ENCODE measurements around the gene CKAP2.
"Not testable (repeated sequence)": the region's sequence is repeated elsewhere in the genome, so short reads cannot be mapped to it uniquely, and the experiment has no call there.

Gene CKAP2, protein sequence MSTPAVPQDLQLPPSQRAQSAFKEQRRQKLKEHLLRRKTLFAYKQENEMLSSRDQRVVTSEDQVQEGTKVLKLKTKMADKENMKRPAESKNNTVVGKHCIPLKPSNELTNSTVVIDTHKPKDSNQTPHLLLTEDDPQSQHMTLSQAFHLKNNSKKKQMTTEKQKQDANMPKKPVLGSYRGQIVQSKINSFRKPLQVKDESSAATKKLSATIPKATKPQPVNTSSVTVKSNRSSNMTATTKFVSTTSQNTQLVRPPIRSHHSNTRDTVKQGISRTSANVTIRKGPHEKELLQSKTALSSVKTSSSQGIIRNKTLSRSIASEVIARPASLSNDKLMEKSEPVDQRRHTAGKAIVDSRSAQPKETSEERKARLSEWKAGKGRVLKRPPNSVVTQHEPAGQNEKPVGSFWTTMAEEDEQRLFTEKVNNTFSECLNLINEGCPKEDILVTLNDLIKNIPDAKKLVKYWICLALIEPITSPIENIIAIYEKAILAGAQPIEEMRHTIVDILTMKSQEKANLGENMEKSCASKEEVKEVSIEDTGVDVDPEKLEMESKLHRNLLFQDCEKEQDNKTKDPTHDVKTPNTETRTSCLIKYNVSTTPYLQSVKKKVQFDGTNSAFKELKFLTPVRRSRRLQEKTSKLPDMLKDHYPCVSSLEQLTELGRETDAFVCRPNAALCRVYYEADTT

DNA sequence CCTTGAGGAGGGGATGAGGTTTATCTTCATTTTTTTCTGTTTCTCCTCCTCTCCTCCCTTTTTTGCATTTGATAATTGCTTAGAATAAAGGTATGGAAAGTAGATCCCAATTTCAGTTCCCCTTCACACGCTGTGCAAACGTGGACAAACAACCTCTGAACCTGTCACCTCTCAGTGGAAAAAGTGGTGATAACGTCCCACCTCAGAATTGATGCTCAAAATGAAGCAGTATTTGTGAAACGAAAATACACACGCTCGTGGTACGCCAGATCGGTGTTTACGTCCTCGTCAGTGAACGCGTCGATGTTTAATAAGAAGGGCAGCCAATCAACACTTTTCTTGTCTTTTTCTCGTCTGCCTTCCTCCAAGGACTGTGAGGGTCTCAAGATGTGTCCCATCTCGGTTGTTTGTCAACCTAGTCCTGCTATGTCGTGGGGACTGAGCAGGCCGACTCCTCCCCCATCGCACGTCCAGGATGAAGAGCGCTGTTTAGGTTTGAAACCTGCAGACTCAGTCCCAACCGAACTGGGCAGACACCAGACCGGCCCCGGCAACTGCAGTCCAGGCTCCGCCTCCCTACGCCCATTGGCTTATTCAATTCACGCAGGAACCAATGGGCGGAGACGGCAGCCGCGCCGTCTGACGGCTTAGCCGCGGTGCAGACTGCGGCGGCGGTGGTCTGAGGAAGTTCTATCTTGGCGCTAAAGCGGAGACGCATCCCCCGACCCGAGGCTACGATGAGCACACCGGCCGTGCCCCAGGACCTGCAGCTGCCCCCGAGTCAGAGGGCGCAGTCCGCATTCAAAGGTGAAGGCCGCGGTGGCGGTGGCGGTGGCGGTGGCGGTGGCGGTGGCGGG lies at the start of gene CKAP2:
Gene CKAP2, plus strand, starts transcription at position 659 of the 857 bp plus-strand sequence. Its CDS starts 79 bp downstream, at position 738.
- peak within 1 kb of the TSS; percentile 99 for H3K27ac Mint-ChIP-seq
- H3K36me3 Mint-ChIP-seq (ENCODE audit: low read depth) = peaks cover 28% of the 10 kb centered on the region
- intact Hi-C loops (cut with micrococcal nuclease) = loop anchor here (1.0 to 5.0 kb wide), 3 partner anchors 108 to 443 kb away; partner anchors contain the start of genes ALG11, ATP7B and SUGT1
- peak within 1 kb of the TSS; percentile 95 for H3K4me3 Mint-ChIP-seq
- no peaks in the 10 kb centered on the region for H3K27me3 Mint-ChIP-seq
- H3K9me3 Mint-ChIP-seq = no peaks in the 10 kb centered on the region
- H3K4me1 Mint-ChIP-seq (ENCODE audit: low read depth) = peaks cover 17% of the 10 kb centered on the region

- H3K9me3 Mint-ChIP-seq = no peaks in the 10 kb centered on the region
- peaks cover 22% of the 10 kb centered on the region for H3K36me3 Mint-ChIP-seq (ENCODE audit: low read depth)
- no peak within 1 kb of the TSS for H3K27ac Mint-ChIP-seq
- intact Hi-C loops (cut with micrococcal nuclease) = no loop called here
- peaks cover 33% of the 10 kb centered on the region for H3K27me3 Mint-ChIP-seq
- peaks cover 20% of the 10 kb centered on the region for H3K4me1 Mint-ChIP-seq (ENCODE audit: low read depth)
- peak within 1 kb of the TSS; percentile 57 for H3K4me3 Mint-ChIP-seq
Observed at GRCh38 chr13:52405767-52406494, 49.3 kb upstream of the CKAP2 start, which contains the start of gene THSD1. THSD1 (minus strand) TSS chr13:52406172; CDS start chr13:52402600, 3,572 bp downstream.

DNA sequence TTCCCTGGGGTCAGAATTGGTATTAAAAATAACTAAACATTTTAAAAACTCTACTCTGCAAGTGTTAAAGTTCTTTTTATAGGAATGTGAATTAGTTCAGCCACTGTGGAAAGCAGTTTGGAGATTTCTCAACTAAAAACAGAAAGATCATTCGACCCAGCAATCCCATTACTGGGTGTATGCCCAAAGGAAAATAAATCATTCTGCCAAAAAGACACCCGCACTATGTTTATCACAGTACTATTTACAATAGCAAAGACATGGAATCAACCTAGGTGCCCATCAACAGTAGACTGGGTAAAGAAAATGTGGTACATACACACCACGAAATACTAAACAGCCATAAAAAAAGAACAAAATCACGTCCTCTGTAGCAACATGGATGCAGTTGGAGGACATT lies 48.6 kb upstream of the CKAP2 start:
- intact Hi-C loops (cut with micrococcal nuclease) = no loop called here
- Mint-ChIP-seq H3K9me3 (no peaks in the 10 kb centered on the region), H3K4me3 (no peak overlapping the region), H3K36me3 (ENCODE audit: low read depth) (peaks cover 25% of the 10 kb centered on the region), H3K4me1 (ENCODE audit: low read depth) (peaks cover 20% of the 10 kb centered on the region), H3K27ac (no peak overlapping the region), H3K27me3 (peaks cover 33% of the 10 kb centered on the region)

DNA sequence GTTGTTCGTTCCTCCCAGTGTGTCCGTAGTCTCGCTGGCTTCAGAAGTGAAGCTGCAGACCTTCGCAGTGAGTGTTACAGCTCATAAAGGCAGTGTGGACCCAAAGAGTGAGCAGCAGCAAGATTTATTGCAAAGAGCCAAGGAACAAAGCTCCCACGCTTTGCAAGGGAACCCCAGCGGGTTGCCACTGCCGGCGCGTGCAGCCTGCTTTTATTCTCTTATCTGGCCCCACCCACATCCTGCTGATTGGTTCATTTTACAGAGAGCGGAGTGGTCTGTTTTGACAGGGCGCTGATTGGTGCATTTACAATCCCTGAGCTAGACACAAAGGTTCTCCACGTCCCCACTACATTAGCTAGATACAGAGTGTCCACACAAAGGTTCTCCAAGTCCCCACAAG lies 47.8 kb upstream of the CKAP2 start:
- Mint-ChIP-seq H3K36me3 (ENCODE audit: low read depth) (peaks cover 33% of the 10 kb centered on the region), H3K27me3 (peaks cover 33% of the 10 kb centered on the region), H3K4me1 (ENCODE audit: low read depth) (peaks cover 24% of the 10 kb centered on the region)
- H3K27ac Mint-ChIP-seq; H3K4me3 Mint-ChIP-seq; intact Hi-C loops (cut with micrococcal nuclease); H3K9me3 Mint-ChIP-seq: not testable (repeated sequence)

- intact Hi-C loops (cut with micrococcal nuclease) = not testable (repeated sequence)
Observed at GRCh38 chr13:52408071-52408658, 47.1 kb upstream of the CKAP2 start.

GRCh38 chr13:52411629-52412028 lies 43.6 kb upstream of the CKAP2 start:
- Mint-ChIP-seq H3K27ac (no peak overlapping the region), H3K36me3 (ENCODE audit: low read depth) (peaks cover 72% of the 10 kb centered on the region), H3K9me3 (no peaks in the 10 kb centered on the region), H3K4me1 (ENCODE audit: low read depth) (peaks cover 4% of the 10 kb centered on the region), H3K27me3 (peaks cover 14% of the 10 kb centered on the region), H3K4me3 (no peak overlapping the region)
- intact Hi-C loops (cut with micrococcal nuclease) = no loop called here

More at GRCh38 chr13:52408071-52408658, 47.1 kb upstream of the CKAP2 start:
- H3K4me3 Mint-ChIP-seq, H3K9me3 Mint-ChIP-seq, H3K27ac Mint-ChIP-seq: not testable (repeated sequence)
- Mint-ChIP-seq H3K27me3 (peaks cover 31% of the 10 kb centered on the region), H3K36me3 (ENCODE audit: low read depth) (peaks cover 39% of the 10 kb centered on the region), H3K4me1 (ENCODE audit: low read depth) (peaks cover 24% of the 10 kb centered on the region)

- no peak overlapping the region for H3K4me3 Mint-ChIP-seq
- intact Hi-C loops (cut with micrococcal nuclease) = no loop called here
- H3K27ac Mint-ChIP-seq = no peak overlapping the region
- peaks cover 4% of the 10 kb centered on the region for H3K4me1 Mint-ChIP-seq (ENCODE audit: low read depth)
- H3K9me3 Mint-ChIP-seq = no peaks in the 10 kb centered on the region
- H3K36me3 Mint-ChIP-seq (ENCODE audit: low read depth) = peaks cover 75% of the 10 kb centered on the region
- H3K27me3 Mint-ChIP-seq = peaks cover 9% of the 10 kb centered on the region
Observed at GRCh38 chr13:52412128-52412527, 43.1 kb upstream of the CKAP2 start.

DNA sequence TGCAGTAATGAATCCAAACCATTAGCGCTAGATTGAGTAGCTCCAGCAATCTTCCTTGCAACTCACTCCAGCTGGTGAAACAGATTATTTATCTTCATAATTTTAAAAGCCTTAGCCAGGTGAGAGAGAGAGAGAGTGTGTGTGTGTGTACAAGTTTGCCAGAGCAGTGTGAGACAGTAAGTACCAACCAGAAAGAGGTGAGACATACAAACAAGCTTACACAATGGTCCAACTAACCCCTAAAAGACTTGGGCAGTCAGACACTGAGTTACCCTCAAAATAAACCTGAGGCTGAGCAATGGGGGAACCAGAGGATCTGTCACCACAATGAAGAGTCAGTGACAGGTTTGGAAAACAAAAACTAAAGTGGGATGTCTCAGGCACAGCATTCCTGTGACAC lies 41.2 kb upstream of the CKAP2 start:
- intact Hi-C loops (cut with micrococcal nuclease) = no loop called here

DNA sequence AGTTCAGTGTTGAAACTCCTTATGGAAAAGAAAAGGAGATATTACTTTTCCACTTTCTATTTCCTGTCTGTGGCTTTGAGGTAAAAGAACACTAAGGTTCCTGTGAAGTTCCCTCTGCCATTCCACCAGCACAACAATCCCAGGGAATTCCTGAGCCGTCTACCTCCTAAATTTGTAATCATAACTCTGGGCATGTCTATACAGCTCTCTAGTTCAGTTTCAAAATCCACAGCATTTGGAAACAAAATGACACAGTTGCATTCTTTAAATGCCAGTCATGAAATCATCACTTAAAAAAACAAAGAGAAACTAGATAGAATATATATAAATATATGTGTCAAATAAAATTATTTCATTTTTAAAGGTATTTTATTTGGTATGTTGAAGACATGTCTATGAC lies 40.3 kb upstream of the CKAP2 start:
- Mint-ChIP-seq H3K27me3 (no peaks in the 10 kb centered on the region), H3K36me3 (ENCODE audit: low read depth) (peaks cover 81% of the 10 kb centered on the region), H3K4me1 (ENCODE audit: low read depth) (peaks cover 9% of the 10 kb centered on the region), H3K27ac (no peak overlapping the region), H3K4me3 (no peak overlapping the region), H3K9me3 (no peaks in the 10 kb centered on the region)
- intact Hi-C loops (cut with micrococcal nuclease) = no loop called here

More for the DNA sequence above, 41.2 kb upstream of the CKAP2 start:
- no peak overlapping the region for H3K27ac Mint-ChIP-seq
- H3K27me3 Mint-ChIP-seq = no peaks in the 10 kb centered on the region
- H3K9me3 Mint-ChIP-seq = no peaks in the 10 kb centered on the region
- peaks cover 4% of the 10 kb centered on the region for H3K4me1 Mint-ChIP-seq (ENCODE audit: low read depth)
- H3K4me3 Mint-ChIP-seq = no peak overlapping the region
- peaks cover 76% of the 10 kb centered on the region for H3K36me3 Mint-ChIP-seq (ENCODE audit: low read depth)

DNA sequence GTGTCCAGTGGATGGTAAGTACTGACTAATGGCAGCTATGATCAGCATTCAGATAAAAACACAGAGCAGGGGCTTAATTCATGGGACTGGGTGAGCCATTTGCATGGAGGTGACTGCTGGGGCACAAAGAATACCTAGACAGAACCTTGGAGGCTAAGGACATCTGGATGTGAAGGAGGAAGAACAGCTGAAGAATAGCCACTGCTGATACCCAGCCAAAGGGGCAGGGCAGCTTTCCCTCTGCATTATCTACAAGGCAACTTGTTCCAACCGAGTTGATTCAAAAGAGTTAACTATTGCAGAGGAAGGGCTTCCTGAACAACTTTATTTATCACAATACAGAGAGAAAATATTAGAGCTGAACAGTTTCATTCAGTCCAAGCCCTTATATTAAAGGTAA lies 36.2 kb upstream of the CKAP2 start:
- Mint-ChIP-seq H3K9me3 (no peaks in the 10 kb centered on the region), H3K4me1 (ENCODE audit: low read depth) (peaks cover 5% of the 10 kb centered on the region), H3K36me3 (ENCODE audit: low read depth) (peaks cover 84% of the 10 kb centered on the region), H3K27ac (no peak overlapping the region), H3K4me3 (no peak overlapping the region), H3K27me3 (no peaks in the 10 kb centered on the region)
- intact Hi-C loops (cut with micrococcal nuclease) = no loop called here

DNA sequence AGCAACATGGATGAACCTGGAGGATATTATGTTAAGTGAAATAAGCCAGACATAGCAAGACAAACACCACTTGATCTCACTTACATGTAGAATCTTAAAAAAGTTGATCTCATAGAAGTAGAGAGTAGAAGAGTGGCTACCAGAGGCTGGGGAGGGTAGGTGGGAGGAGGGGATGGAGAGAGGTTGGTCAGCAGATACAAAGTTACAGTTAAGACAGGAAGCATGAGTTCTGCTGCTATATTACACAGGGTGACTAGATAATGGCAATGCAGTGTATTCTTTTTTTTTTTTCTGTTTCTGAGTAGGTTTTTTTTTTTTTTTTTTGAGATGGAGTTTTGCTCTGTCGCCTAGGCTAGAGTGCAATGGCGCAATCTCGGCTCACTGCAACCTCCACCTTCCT lies 34.1 kb upstream of the CKAP2 start:
- intact Hi-C loops (cut with micrococcal nuclease) = no loop called here
- no peaks in the 10 kb centered on the region for H3K9me3 Mint-ChIP-seq
- H3K27me3 Mint-ChIP-seq = no peaks in the 10 kb centered on the region
- peaks cover 84% of the 10 kb centered on the region for H3K36me3 Mint-ChIP-seq (ENCODE audit: low read depth)
- no peak overlapping the region for H3K27ac Mint-ChIP-seq
- peaks cover 5% of the 10 kb centered on the region for H3K4me1 Mint-ChIP-seq (ENCODE audit: low read depth)
- no peak overlapping the region for H3K4me3 Mint-ChIP-seq

DNA sequence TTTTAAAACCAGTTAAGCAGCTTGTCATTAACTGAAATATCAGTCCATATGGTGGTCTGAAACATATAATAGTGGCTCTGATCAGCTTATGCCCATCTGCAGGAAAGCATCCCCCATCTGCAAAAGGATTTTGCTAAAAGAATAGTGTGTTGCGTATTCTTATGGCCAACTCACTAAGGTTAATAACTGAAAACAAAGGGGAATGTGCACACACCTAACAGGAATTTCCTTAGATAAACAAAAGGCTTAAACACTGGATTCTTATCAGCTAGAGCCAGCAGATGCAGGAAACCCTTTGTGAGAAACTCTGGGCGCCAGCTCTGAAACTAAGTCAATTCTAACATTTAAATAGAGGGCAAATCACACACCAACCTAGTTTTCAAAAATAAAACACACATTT lies 27.0 kb upstream of the CKAP2 start:
- intact Hi-C loops (cut with micrococcal nuclease) = no loop called here
- H3K4me3 Mint-ChIP-seq = no peak overlapping the region
- H3K27me3 Mint-ChIP-seq = no peaks in the 10 kb centered on the region
- no peaks in the 10 kb centered on the region for H3K9me3 Mint-ChIP-seq
- no peak overlapping the region for H3K27ac Mint-ChIP-seq
- H3K4me1 Mint-ChIP-seq (ENCODE audit: low read depth) = no peaks in the 10 kb centered on the region
- H3K36me3 Mint-ChIP-seq (ENCODE audit: low read depth) = peaks cover 87% of the 10 kb centered on the region

- Mint-ChIP-seq H3K4me3 (no peak overlapping the region), H3K36me3 (ENCODE audit: low read depth) (peaks cover 93% of the 10 kb centered on the region), H3K4me1 (ENCODE audit: low read depth) (peaks cover 5% of the 10 kb centered on the region), H3K27ac (no peak overlapping the region), H3K9me3 (no peaks in the 10 kb centered on the region), H3K27me3 (no peaks in the 10 kb centered on the region)
- intact Hi-C loops (cut with micrococcal nuclease) = no loop called here
Observed at GRCh38 chr13:52432456-52432855, 22.8 kb upstream of the CKAP2 start.
